ENCODE data around the gene UNC13D. TPM values are rescaled to one million over a fixed set of nuclear protein-coding genes. Genes with fewer than 3 reads are reported as not detected.

The UNC13D gene
- total RNA-seq, 1 experiment from 2014 or later = 12.7 TPM

GRCh38 chr17:75842963-75843576 is 1.1 kb downstream of the UNC13D start:
- in situ Hi-C loops (cut with HindIII; ENCODE audit: low pct_unique_long_range_greater_than_20kb, low sequenced_read_pairs) (no loop called here), intact Hi-C loops (cut with micrococcal nuclease; ENCODE audit: unreplicated experiment) (no loop called here)
- Histone ChIP-seq H3K4me3 (ENCODE audit: low read depth in 2 of 2, low read length in 2 of 2) (no peak overlapping the region), H3K36me3 (ENCODE audit: control insufficient read depth, insufficient read depth, low read length) (no peaks in the 10 kb centered on the region; the same call in 1 of the 2 replicates), H3K4me1 (ENCODE audit: control insufficient read depth, insufficient read depth, low read length) (peaks cover 35% of the 10 kb centered on the region), H3K27ac (ENCODE audit: low read length) (no peak overlapping the region), H3K27me3 (ENCODE audit: control insufficient read depth, insufficient read depth, low read length) (no peaks in the 10 kb centered on the region), H3K9me3 (ENCODE audit: control insufficient read depth, insufficient read depth, low read depth, low read length) (no peaks in the 10 kb centered on the region)
- ChIA-PET POLR2A (no interaction called here), CTCF (interaction anchor here (0.6 kb wide), 1 partner anchor 29 kb away, joined by 3 read pairs; no protein-coding TSS in a partner anchor)
- no peak for ATAC-seq
- BruUV-seq (replicated peaks) = no TSS peak
- TF ChIP-seq SIN3A (IDR thresholded peaks at IDR 0.05; ENCODE audit: borderline replicate concordance, insufficient read depth, low read depth, low read length) (no peak), TCF7L2 (IDR thresholded peaks at IDR 0.05; ENCODE audit: low read depth, low read length) (no peak), POLR2AphosphoS5 (IDR thresholded peaks at IDR 0.05; ENCODE audit: low read depth, low read length) (no peak)
- TF ChIP-seq, protein P1, sequence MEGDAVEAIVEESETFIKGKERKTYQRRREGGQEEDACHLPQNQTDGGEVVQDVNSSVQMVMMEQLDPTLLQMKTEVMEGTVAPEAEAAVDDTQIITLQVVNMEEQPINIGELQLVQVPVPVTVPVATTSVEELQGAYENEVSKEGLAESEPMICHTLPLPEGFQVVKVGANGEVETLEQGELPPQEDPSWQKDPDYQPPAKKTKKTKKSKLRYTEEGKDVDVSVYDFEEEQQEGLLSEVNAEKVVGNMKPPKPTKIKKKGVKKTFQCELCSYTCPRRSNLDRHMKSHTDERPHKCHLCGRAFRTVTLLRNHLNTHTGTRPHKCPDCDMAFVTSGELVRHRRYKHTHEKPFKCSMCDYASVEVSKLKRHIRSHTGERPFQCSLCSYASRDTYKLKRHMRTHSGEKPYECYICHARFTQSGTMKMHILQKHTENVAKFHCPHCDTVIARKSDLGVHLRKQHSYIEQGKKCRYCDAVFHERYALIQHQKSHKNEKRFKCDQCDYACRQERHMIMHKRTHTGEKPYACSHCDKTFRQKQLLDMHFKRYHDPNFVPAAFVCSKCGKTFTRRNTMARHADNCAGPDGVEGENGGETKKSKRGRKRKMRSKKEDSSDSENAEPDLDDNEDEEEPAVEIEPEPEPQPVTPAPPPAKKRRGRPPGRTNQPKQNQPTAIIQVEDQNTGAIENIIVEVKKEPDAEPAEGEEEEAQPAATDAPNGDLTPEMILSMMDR (IDR thresholded peaks at IDR 0.05) = no peak
- TF ChIP-seq, protein P2, sequence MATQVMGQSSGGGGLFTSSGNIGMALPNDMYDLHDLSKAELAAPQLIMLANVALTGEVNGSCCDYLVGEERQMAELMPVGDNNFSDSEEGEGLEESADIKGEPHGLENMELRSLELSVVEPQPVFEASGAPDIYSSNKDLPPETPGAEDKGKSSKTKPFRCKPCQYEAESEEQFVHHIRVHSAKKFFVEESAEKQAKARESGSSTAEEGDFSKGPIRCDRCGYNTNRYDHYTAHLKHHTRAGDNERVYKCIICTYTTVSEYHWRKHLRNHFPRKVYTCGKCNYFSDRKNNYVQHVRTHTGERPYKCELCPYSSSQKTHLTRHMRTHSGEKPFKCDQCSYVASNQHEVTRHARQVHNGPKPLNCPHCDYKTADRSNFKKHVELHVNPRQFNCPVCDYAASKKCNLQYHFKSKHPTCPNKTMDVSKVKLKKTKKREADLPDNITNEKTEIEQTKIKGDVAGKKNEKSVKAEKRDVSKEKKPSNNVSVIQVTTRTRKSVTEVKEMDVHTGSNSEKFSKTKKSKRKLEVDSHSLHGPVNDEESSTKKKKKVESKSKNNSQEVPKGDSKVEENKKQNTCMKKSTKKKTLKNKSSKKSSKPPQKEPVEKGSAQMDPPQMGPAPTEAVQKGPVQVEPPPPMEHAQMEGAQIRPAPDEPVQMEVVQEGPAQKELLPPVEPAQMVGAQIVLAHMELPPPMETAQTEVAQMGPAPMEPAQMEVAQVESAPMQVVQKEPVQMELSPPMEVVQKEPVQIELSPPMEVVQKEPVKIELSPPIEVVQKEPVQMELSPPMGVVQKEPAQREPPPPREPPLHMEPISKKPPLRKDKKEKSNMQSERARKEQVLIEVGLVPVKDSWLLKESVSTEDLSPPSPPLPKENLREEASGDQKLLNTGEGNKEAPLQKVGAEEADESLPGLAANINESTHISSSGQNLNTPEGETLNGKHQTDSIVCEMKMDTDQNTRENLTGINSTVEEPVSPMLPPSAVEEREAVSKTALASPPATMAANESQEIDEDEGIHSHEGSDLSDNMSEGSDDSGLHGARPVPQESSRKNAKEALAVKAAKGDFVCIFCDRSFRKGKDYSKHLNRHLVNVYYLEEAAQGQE (IDR thresholded peaks at IDR 0.05; ENCODE audit: insufficient read depth in 1 of 2, low read depth in 2 of 2, low read length in 1 of 2) = no peak
- DNase-seq (ENCODE audit: low read depth, low spot score) = no peak

DNA sequence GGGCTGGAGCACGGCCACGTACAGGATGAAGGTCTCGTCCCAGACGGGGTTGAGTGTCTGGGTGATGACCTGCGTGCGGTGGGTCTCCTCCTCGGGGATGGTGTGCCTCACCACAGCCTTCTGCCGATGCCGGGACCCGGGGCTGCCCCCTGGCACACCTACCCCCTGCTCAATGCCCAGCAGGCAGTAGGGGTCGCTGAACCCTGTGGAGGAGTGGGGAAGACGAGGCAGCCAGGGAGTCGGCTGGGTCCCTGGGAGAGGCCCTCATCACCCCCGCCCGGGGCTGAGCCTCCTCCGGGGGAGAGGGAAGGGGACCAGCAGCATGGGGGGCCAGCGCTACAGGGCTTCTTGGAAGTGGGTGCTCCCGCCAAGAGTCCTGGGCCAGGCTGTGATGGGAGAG is 1.8 kb downstream of the UNC13D start:
- Histone ChIP-seq H3K27ac (ENCODE audit: low read length) (no peak overlapping the region), H3K4me3 (ENCODE audit: low read depth in 2 of 2, low read length in 2 of 2) (no peak overlapping the region), H3K36me3 (ENCODE audit: control insufficient read depth, insufficient read depth, low read length) (no peaks in the 10 kb centered on the region), H3K4me1 (ENCODE audit: control insufficient read depth, insufficient read depth, low read length) (peaks cover 32% of the 10 kb centered on the region), H3K9me3 (ENCODE audit: control insufficient read depth, insufficient read depth, low read depth, low read length) (no peaks in the 10 kb centered on the region), H3K27me3 (ENCODE audit: control insufficient read depth, insufficient read depth, low read length) (no peaks in the 10 kb centered on the region)
- POLR2A ChIA-PET = no interaction called here
- TF ChIP-seq, protein P1 (IDR thresholded peaks at IDR 0.05) = no peak
- in situ Hi-C loops (cut with HindIII; ENCODE audit: low pct_unique_long_range_greater_than_20kb, low sequenced_read_pairs) = no loop called here
- no peak for DNase-seq (ENCODE audit: low read depth, low spot score)
- ATAC-seq = no peak
- CTCF ChIA-PET = no interaction called here
- no TSS peak for BruUV-seq (replicated peaks)
- intact Hi-C loops (cut with micrococcal nuclease; ENCODE audit: unreplicated experiment) = no loop called here
